OCI-LY7 (cell line): ENCODE data around the gene EIF4E. TPM values are rescaled to one million over a fixed set of nuclear protein-coding genes. Genes with fewer than 3 reads are reported as not detected.

Experiments
- small RNA-seq: library from RNA; depleted of rRNA; stranded (forward); fragments of <200 nt; gene quantifications from one replicate; pipeline ENCODE3, GENCODE V24; 2014
- total RNA-seq, 2 experiments: library from RNA; depleted of rRNA in 1 of 2; stranded (reverse); fragments of >200 nt in 1 of 2; shearing (Covaris generic) in 1 of 2; gene quantifications; 2 replicates each; pipeline ENCODE4 v1.2.3, GENCODE V29; 2014 to 2022

Gene EIF4E
- total RNA-seq, 2 experiments from 2014 or later, result 136 to 160 TPM

Small RNAs within 50 kb of the gene (small RNA-seq; reads per million reads assigned to genes)
- gene RNU7-149P (not detected), gene TBCAP3 (not detected)

Other genes with a start within 250 kb of the EIF4E start
- gene METAP1, start 66.6 kb upstream of the EIF4E start, total RNA-seq (2014; rRNA removed; shearing (Covaris generic)), result 42.6 and 46.8 TPM in 2 replicates
- 52.8 and 53.6 TPM in 2 replicates for gene METAP1, start 66.6 kb upstream of the EIF4E start, total RNA-seq (2022)
- 50.0 and 62.6 TPM in 2 replicates for gene ADH5, start 159.7 kb upstream of the EIF4E start, total RNA-seq (2014; rRNA removed; shearing (Covaris generic))
- gene ADH5, start 159.7 kb upstream of the EIF4E start, total RNA-seq (2022), result 84.5 and 88.6 TPM in 2 replicates
- not detected in 2 replicates for gene ADH4, start 215.2 kb upstream of the EIF4E start, total RNA-seq (2014; rRNA removed; shearing (Covaris generic))
- gene ADH4, start 215.2 kb upstream of the EIF4E start, total RNA-seq (2022), result not detected in 2 replicates